ENCODE data around the gene DGLUCY. TPM values are rescaled to one million over a fixed set of nuclear protein-coding genes. Genes with fewer than 3 reads are reported as not detected.
A peak's percentile ranks its signal among the peaks of the same experiment; 100 is the strongest.
"Not testable (repeated sequence)": the region's sequence is repeated elsewhere in the genome, so short reads cannot be mapped to it uniquely, and the experiment has no call there.

Gene DGLUCY
- total RNA-seq, 1 donor, result 45.6 TPM

GRCh38 chr14:91244501-91244901 lies 130.6 kb downstream of the DGLUCY start, which contains the start of gene GPR68:
Gene GPR68 (minus strand): TSS chr14:91244704. CDS start chr14:91235050, 9,654 bp downstream.
- no peak for TF ChIP-seq CTCF (IDR thresholded peaks at IDR 0.05; ENCODE audit: extremely low read depth, low read depth, low read length)
- peaks cover 24% of the 10 kb centered on the region for H3K79me2 ChIP-seq (ENCODE audit: insufficient read depth, low read length)
- peaks cover 22% of the 10 kb centered on the region for H3K4me1 ChIP-seq (ENCODE audit: insufficient read depth, low read length)
- peak within 1 kb of the TSS; percentile 92 for H3K27ac ChIP-seq (ENCODE audit: low read depth, low read length)
- H3K4me2 ChIP-seq (ENCODE audit: insufficient read depth, low read length), result peak within 1 kb of the TSS; percentile 91
- no peaks in the 10 kb centered on the region for H4K20me1 ChIP-seq (ENCODE audit: insufficient read depth, low read length)
- peak; percentile 92 for DNase-seq (ENCODE audit: insufficient read length, low spot score, missing footprints)
- no peaks in the 10 kb centered on the region for H3K36me3 ChIP-seq (ENCODE audit: insufficient read depth, low read length)
- no peaks in the 10 kb centered on the region for H3K9me3 ChIP-seq (ENCODE audit: low read depth, low read length)
- peak within 1 kb of the TSS; percentile 78 for H2AFZ ChIP-seq (ENCODE audit: low read length)
- H3K27me3 ChIP-seq (ENCODE audit: insufficient read depth, low read length), result no peaks in the 10 kb centered on the region
- H3K4me3 ChIP-seq (ENCODE audit: insufficient read depth, low read length), result peak within 1 kb of the TSS; percentile 67

GRCh38 chr14:91245029-91245428 lies 131.2 kb downstream of the DGLUCY start:
- Histone ChIP-seq H3K79me2 (ENCODE audit: insufficient read depth, low read length) (peaks cover 21% of the 10 kb centered on the region), H2AFZ (ENCODE audit: low read length) (peak overlapping the region; percentile 78), H3K4me1 (ENCODE audit: insufficient read depth, low read length) (peaks cover 22% of the 10 kb centered on the region), H4K20me1 (ENCODE audit: insufficient read depth, low read length) (no peaks in the 10 kb centered on the region), H3K4me2 (ENCODE audit: insufficient read depth, low read length) (peak overlapping the region; percentile 91), H3K27me3 (ENCODE audit: insufficient read depth, low read length) (no peaks in the 10 kb centered on the region), H3K27ac (ENCODE audit: low read depth, low read length) (peak overlapping the region; percentile 92), H3K9me3 (ENCODE audit: low read depth, low read length) (no peaks in the 10 kb centered on the region), H3K36me3 (ENCODE audit: insufficient read depth, low read length) (no peaks in the 10 kb centered on the region), H3K4me3 (ENCODE audit: insufficient read depth, low read length) (peak overlapping the region; percentile 67)
- no peak for TF ChIP-seq CTCF (IDR thresholded peaks at IDR 0.05; ENCODE audit: extremely low read depth, low read depth, low read length)
- DNase-seq (ENCODE audit: insufficient read length, low spot score, missing footprints), result no peak

- Histone ChIP-seq H3K4me1 (ENCODE audit: insufficient read depth, low read length) (peaks cover 22% of the 10 kb centered on the region), H3K79me2 (ENCODE audit: insufficient read depth, low read length) (peaks cover 21% of the 10 kb centered on the region)
- not testable (repeated sequence) for DNase-seq (ENCODE audit: insufficient read length, low spot score, missing footprints); H3K4me3 ChIP-seq (ENCODE audit: insufficient read depth, low read length); H3K27me3 ChIP-seq (ENCODE audit: insufficient read depth, low read length); H2AFZ ChIP-seq (ENCODE audit: low read length); H3K4me2 ChIP-seq (ENCODE audit: insufficient read depth, low read length); H3K9me3 ChIP-seq (ENCODE audit: low read depth, low read length); H3K27ac ChIP-seq (ENCODE audit: low read depth, low read length); H3K36me3 ChIP-seq (ENCODE audit: insufficient read depth, low read length); H4K20me1 ChIP-seq (ENCODE audit: insufficient read depth, low read length)
Measured at GRCh38 chr14:91245616-91246015, 131.7 kb downstream of the DGLUCY start.

GRCh38 chr14:91246051-91246852 lies 132.4 kb downstream of the DGLUCY start:
- H3K4me2 ChIP-seq (ENCODE audit: insufficient read depth, low read length), result no peak overlapping the region
- no peak overlapping the region for H2AFZ ChIP-seq (ENCODE audit: low read length)
- H3K9me3 ChIP-seq (ENCODE audit: low read depth, low read length), result no peaks in the 10 kb centered on the region
- peaks cover 24% of the 10 kb centered on the region for H3K4me1 ChIP-seq (ENCODE audit: insufficient read depth, low read length)
- H4K20me1 ChIP-seq (ENCODE audit: insufficient read depth, low read length), result no peaks in the 10 kb centered on the region
- H3K4me3 ChIP-seq (ENCODE audit: insufficient read depth, low read length), result no peak overlapping the region
- no peak for DNase-seq (ENCODE audit: insufficient read length, low spot score, missing footprints)
- TF ChIP-seq CTCF (IDR thresholded peaks at IDR 0.05; ENCODE audit: extremely low read depth, low read depth, low read length), result no peak
- H3K36me3 ChIP-seq (ENCODE audit: insufficient read depth, low read length), result no peaks in the 10 kb centered on the region
- H3K27ac ChIP-seq (ENCODE audit: low read depth, low read length), result no peak overlapping the region
- peaks cover 16% of the 10 kb centered on the region for H3K79me2 ChIP-seq (ENCODE audit: insufficient read depth, low read length)
- H3K27me3 ChIP-seq (ENCODE audit: insufficient read depth, low read length), result no peaks in the 10 kb centered on the region

Data from osteoblast (primary cell).